HEK293T (cell line): Measurements from ENCODE around the gene CNIH3.

Experiments
- ARNT ChIP-seq: fragments of 450-650 bp; IDR thresholded peaks from 2 replicates; pipeline ENCODE4 v1.6.1; 2017; ENCODE audit warnings: mild to moderate bottlenecking
- BHLHE40 ChIP-seq: fragments of 450-650 bp; IDR thresholded peaks from 2 replicates; pipeline ENCODE4 v1.6.1; 2016; ENCODE audit warnings: mild to moderate bottlenecking, moderate library complexity, borderline replicate concordance
- FOXA1 ChIP-seq: fragments of 450-650 bp; IDR thresholded peaks from 2 replicates; pipeline ENCODE4 v1.6.1; 2016; ENCODE audit warnings: mild to moderate bottlenecking
- FOXM1 ChIP-seq: fragments of 450-650 bp; IDR thresholded peaks from 2 replicates; pipeline ENCODE4 v1.6.1; 2017; ENCODE audit warnings: mild to moderate bottlenecking, borderline replicate concordance
- NFRKB ChIP-seq: fragments of 450-650 bp; IDR thresholded peaks from 2 replicates; pipeline ENCODE4 v1.6.1; 2016; ENCODE audit warnings: mild to moderate bottlenecking, moderate library complexity
- SP1 ChIP-seq: fragments of 450-650 bp; IDR thresholded peaks from 2 replicates; pipeline ENCODE4 v1.6.1; 2017
- SUZ12 ChIP-seq: fragments of 450-650 bp; IDR thresholded peaks from 2 replicates; pipeline ENCODE4 v1.6.1; 2016; ENCODE audit warnings: mild to moderate bottlenecking
- TARDBP ChIP-seq: fragments of 450-650 bp; IDR thresholded peaks from 2 replicates; pipeline ENCODE4 v1.6.1; 2016
- ZNF384 ChIP-seq: fragments of 450-650 bp; IDR thresholded peaks from 2 replicates; pipeline ENCODE4 v1.6.1; 2016

DNA sequence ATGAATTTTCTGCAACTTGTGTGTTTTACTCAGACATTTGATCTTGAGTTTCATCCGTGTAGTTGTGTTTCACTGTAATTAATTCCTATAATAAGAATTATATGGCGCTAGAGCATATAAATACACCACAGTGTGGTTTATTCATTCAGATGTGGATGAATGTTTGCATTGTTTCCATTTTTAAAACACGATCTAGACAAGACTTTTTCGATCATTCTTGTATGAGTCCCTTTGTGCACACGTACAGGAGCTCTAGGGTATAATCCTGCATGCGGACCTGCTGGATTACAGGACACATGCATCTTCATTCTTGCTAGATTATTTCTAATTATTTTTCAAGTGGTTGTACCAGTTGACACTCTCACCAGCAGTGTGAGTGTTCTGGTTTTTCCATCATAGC is 46.8 kb upstream of the CNIH3 start:
- TF ChIP-seq SUZ12 (no peak), FOXA1 (no peak), FOXM1 (no peak), NFRKB (no peak), ARNT (no peak), ZNF384 (no peak), BHLHE40 (no peak), SP1 (no peak), TARDBP (no peak)
